Hippocampal formation (tissue), 2 donors: ENCODE results near the gene DUSP19.

ENCODE experiments used
- DNase-seq, 2 donors: peaks; one replicate each; lab custom pipeline; 2025; lab: John Stamatoyannopoulos, UW

DUSP19 gene

DNA sequence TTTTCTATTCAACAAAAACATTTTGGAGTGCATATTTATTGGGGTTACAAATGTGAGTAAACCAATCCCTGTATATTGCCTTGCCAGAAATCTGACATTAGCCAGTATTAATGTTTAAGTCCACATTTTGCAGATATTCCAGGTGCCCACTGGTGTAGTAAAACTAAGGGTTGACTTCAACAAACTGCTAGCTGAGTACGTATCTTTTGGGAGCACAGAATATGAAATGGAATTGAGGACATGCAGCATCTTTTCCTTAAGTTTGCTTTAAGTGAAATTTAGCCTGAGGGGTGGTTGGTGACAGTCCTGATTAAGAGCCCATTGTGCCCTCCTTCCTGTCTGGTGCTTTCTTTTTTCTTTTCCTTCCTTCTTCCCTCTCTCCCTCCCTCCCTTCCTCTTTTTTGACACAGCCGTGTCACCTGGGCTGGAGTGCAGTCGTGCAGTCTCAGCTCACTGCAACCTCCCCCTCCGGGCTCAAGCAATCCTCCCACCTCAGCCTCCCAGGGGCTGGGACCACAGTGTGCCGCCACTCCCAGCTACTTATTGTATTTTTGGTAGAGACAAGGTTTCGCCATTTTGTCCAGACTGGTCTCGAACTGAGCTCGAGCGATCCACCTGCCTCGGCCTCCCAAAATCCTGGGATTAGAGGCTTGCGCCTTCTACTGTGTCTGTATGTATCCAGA is 47.3 kb downstream of the DUSP19 start:
- DNase-seq, result no peak

DNA sequence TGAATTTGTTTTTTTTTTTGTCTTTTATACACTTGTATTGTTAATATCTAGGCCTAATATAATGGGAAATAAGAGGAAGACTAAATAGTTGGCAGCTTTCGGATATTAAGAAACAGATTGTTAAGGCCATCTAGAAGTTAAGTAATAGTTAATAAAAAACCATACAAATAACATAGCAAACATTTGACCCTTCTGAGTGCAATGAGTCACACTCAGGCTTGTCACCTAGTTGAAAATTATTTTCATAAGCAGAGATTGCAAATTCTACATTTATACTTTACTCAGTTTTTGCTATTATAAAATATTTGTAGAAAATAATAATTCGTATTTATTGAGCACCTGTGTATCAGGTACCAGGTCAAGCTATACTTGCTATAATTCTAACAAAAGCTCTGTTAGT is 48.1 kb downstream of the DUSP19 start:
- no peak for DNase-seq

DNA sequence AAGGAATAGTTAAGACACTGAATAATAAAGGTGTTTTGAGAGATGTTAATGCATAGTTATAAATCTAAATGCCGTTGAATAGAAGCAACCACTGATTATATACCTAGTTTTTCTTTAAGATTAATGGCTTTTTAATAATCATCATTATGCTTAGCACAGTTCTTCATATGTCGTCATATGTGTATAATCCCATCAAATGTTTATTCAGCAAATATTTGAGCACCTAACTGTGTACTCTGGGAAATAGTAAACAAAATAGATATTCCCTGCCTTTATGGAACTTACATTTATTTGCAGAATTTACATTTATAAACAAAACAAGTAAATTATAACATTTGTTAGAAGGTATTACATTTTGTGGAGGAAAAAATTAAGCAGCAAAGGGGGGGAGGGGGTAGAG is 55.5 kb downstream of the DUSP19 start:
- no peak for DNase-seq

DNA sequence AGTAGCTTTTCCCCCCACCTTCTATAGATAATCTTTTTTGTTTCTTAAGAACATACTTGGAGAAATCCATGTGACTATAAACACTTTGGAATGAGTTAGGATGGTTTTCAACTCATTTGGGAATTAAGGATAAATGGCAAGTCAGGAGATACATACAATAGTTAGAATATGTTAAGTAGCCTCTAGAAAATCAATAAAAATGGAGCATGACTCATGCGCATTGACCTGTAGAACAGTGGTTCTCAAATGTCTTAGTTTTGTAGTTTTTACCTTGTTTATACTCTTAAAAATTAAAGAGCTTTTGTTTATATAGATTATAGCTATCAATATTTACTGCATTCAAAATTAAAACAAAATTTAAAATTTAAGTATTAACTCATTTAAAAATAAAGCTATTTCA is 70.4 kb downstream of the DUSP19 start:
- no peak for DNase-seq

DNA sequence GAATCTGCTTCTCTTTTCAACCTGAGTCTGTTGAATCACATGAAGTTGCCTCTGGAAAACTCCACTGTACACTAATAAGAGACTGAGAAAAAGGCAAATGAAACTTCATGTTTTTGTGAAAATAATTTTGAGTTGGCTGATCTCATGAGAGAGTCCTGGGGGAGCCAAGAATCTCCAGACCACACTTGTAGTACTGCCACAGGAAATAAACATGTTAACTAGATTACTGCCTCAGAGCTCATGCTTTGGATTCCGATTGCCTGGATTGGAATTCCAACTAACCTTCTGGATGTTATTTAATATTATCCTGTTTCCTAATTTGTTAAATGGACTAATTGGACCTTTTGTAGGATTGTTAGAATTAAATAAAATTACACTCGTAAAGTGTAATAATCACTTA is 70.9 kb downstream of the DUSP19 start:
- DNase-seq, result no peak
